Measurements from ENCODE around the gene DTNB. TPM values are rescaled to one million over a fixed set of nuclear protein-coding genes. Genes with fewer than 3 reads are reported as not detected.
A peak's percentile ranks its signal among the peaks of the same experiment; 100 is the strongest.

DTNB gene
- total RNA-seq, 1 experiment from 2014 or later, result 19.6 TPM

- CTCF ChIA-PET, result interaction anchor here (1.7 kb wide), 1 partner anchor 108 kb away, joined by 5 read pairs; no protein-coding TSS in a partner anchor
- intact Hi-C loops (cut with micrococcal nuclease; ENCODE audit: unreplicated experiment), result no loop called here
- no peaks in the 10 kb centered on the region for H3K4me1 ChIP-seq (ENCODE audit: insufficient read depth, low read length, poor library complexity, severe bottlenecking)
- POLR2A ChIA-PET (ENCODE audit: low non-redundant PET), result interaction anchor here (0.6 kb wide), 1 partner anchor 15 kb away, joined by 3 read pairs; no protein-coding TSS in a partner anchor
- H3K9me3 ChIP-seq (ENCODE audit: low read depth, low read length, poor library complexity, severe bottlenecking), result no peaks in the 10 kb centered on the region
- no peak overlapping the region for H3K4me3 ChIP-seq (ENCODE audit: low read depth, low read length, poor library complexity, severe bottlenecking)
- H3K36me3 ChIP-seq (ENCODE audit: insufficient read depth, low read length, poor library complexity, severe bottlenecking), result no peaks in the 10 kb centered on the region
- no peak overlapping the region for H3K27ac ChIP-seq (ENCODE audit: low read depth, low read length, poor library complexity, severe bottlenecking)
- no peak for TF ChIP-seq EZH2 (IDR thresholded peaks at IDR 0.05; ENCODE audit: borderline replicate concordance, low read depth, low read length, poor library complexity, severe bottlenecking)
- TF ChIP-seq, protein P1, sequence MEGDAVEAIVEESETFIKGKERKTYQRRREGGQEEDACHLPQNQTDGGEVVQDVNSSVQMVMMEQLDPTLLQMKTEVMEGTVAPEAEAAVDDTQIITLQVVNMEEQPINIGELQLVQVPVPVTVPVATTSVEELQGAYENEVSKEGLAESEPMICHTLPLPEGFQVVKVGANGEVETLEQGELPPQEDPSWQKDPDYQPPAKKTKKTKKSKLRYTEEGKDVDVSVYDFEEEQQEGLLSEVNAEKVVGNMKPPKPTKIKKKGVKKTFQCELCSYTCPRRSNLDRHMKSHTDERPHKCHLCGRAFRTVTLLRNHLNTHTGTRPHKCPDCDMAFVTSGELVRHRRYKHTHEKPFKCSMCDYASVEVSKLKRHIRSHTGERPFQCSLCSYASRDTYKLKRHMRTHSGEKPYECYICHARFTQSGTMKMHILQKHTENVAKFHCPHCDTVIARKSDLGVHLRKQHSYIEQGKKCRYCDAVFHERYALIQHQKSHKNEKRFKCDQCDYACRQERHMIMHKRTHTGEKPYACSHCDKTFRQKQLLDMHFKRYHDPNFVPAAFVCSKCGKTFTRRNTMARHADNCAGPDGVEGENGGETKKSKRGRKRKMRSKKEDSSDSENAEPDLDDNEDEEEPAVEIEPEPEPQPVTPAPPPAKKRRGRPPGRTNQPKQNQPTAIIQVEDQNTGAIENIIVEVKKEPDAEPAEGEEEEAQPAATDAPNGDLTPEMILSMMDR (conservative IDR thresholded peaks at IDR 0.05; ENCODE audit: low read depth, low read length), result peak; percentile 31; the same call in 1 of the 2 replicates
- BruUV-seq (replicated peaks), result no TSS peak
- DNase-seq (ENCODE audit: low spot score), result peak; percentile 49
- H3K27me3 ChIP-seq (replicated peaks; ENCODE audit: insufficient read depth, low read depth, low read length, poor library complexity), result no peaks in the 10 kb centered on the region
These were observed 41.4 kb upstream of the DTNB start for GRCh38 chr2:25714740-25715139.

DNA sequence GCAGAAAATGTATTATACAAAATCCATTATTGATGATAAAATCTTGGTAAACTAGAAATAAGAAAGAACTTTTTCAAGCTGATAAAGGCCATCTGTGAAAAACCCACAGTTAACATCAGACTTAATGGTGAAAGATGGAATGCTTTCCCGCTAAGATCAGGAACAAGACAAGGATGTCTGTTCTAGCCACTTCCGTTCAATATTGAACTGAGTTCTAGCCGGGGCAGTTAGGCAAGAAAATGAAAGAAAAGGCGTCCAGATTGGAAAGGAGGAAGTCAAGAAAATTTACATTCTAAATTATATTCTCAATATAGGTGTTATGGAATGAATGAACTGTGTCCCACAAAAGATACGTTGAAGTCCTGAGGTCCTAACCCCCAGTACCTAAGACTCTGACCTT, 39.1 kb upstream of the DTNB start:
- TF ChIP-seq, protein P1 (conservative IDR thresholded peaks at IDR 0.05; ENCODE audit: low read depth, low read length), result no peak
- no peak for TF ChIP-seq EZH2 (IDR thresholded peaks at IDR 0.05; ENCODE audit: borderline replicate concordance, low read depth, low read length, poor library complexity, severe bottlenecking)
- no peaks in the 10 kb centered on the region for H3K36me3 ChIP-seq (ENCODE audit: insufficient read depth, low read length, poor library complexity, severe bottlenecking)
- ChIA-PET POLR2A (ENCODE audit: low non-redundant PET) (no interaction called here), CTCF (no interaction called here)
- no peak for DNase-seq (ENCODE audit: low spot score)
- no peaks in the 10 kb centered on the region for H3K4me1 ChIP-seq (ENCODE audit: insufficient read depth, low read length, poor library complexity, severe bottlenecking)
- BruUV-seq (replicated peaks), result no TSS peak
- H3K27me3 ChIP-seq (replicated peaks; ENCODE audit: insufficient read depth, low read depth, low read length, poor library complexity), result no peaks in the 10 kb centered on the region
- H3K9me3 ChIP-seq (ENCODE audit: low read depth, low read length, poor library complexity, severe bottlenecking), result no peaks in the 10 kb centered on the region
- no peak overlapping the region for H3K4me3 ChIP-seq (ENCODE audit: low read depth, low read length, poor library complexity, severe bottlenecking)
- intact Hi-C loops (cut with micrococcal nuclease; ENCODE audit: unreplicated experiment), result no loop called here
- no peak overlapping the region for H3K27ac ChIP-seq (ENCODE audit: low read depth, low read length, poor library complexity, severe bottlenecking)

DNA sequence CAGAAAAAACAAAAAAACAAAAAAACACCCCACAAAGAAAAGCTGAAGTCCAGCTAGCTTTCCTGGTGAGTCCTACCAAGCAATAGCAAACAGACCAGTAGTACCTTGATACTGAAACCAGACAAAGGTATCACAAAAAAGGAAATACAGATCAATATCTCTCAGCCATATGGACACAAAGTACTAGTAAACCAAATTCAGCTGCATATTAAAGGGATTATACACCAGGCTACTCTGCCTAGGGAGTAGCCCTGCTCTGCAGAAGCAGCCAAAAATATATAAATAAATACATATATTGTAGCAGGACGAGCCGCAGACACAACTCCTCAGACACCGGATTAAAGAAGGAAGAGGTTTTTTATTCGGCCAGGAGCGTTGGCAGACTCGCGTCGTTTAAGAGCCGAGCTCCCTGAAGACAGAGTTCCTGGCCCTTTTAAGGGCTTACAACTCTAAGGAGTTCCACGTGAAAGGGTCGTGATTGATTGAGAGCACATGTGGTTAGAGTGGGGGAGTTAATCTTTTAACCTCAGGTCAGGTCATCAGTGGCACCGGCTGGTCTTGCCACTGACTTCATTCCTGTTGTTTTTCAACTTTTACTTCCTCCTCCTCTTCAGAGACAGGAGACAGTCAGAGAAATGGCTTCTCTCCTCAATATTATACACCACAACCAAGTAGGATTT, 38.4 kb upstream of the DTNB start:
- Histone ChIP-seq H3K36me3 (ENCODE audit: insufficient read depth, low read length, poor library complexity, severe bottlenecking) (no peaks in the 10 kb centered on the region), H3K27me3 (replicated peaks; ENCODE audit: insufficient read depth, low read depth, low read length, poor library complexity) (no peaks in the 10 kb centered on the region), H3K4me1 (ENCODE audit: insufficient read depth, low read length, poor library complexity, severe bottlenecking) (no peaks in the 10 kb centered on the region), H3K27ac (ENCODE audit: low read depth, low read length, poor library complexity, severe bottlenecking) (no peak overlapping the region), H3K4me3 (ENCODE audit: low read depth, low read length, poor library complexity, severe bottlenecking) (no peak overlapping the region), H3K9me3 (ENCODE audit: low read depth, low read length, poor library complexity, severe bottlenecking) (no peaks in the 10 kb centered on the region)
- no peak for TF ChIP-seq EZH2 (IDR thresholded peaks at IDR 0.05; ENCODE audit: borderline replicate concordance, low read depth, low read length, poor library complexity, severe bottlenecking)
- TF ChIP-seq, protein P1 (conservative IDR thresholded peaks at IDR 0.05; ENCODE audit: low read depth, low read length), result no peak
- no TSS peak for BruUV-seq (replicated peaks)
- intact Hi-C loops (cut with micrococcal nuclease; ENCODE audit: unreplicated experiment), result no loop called here
- DNase-seq (ENCODE audit: low spot score), result no peak
- ChIA-PET CTCF (no interaction called here), POLR2A (ENCODE audit: low non-redundant PET) (no interaction called here)

Measured in A673 (cell line).